ENCODE measurements around the gene LIPC. TPM values are rescaled to one million over a fixed set of nuclear protein-coding genes. Genes with fewer than 3 reads are reported as not detected.

The LIPC gene
- total and polyA plus RNA-seq, 9 of the 15 experiments (the other 6 are each of a cell fraction or from before 2014, with no cell fraction given), result 0.07 to 0.41 (median 0.11) TPM; not detected in 2

DNA sequence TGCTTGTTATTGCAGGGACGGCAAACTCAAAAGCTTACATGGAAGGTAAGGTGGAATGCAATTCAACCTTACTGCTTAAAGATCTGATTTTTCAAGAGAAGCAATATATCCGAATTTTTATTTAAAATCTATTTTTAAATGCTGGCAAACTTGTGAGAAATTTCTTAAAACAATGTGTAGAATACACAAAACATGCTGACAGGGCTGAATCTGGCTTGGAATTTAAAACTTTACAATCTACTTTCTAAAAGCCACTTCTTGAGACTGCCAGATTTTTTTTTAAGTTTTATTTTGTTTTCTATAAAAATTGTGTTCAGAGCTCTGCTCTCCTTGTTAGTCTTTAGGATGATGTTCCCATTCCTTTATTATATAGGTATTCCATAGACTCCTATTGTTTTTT, 171.0 kb downstream of the LIPC start:
- intact Hi-C loops (cut with micrococcal nuclease) (no loop called here), in situ Hi-C loops (cut with MboI) (no loop called here)
- no TSS peak for BruUV-seq (replicated peaks)
- H3K27ac ChIP-seq (ENCODE audit: extremely low read depth, low read depth, low read length), result no peak overlapping the region
- CTCF ChIA-PET (ENCODE audit: low intra/inter-chr PET ratio), result no interaction called here
- H3K36me3 ChIP-seq (ENCODE audit: control insufficient read depth, insufficient read depth, low read length), result peaks cover 18% of the 10 kb centered on the region
- WGBS (ENCODE audit: insufficient coverage, low coverage, missing lambda C conversion rate), result 54% methylated on average over 2 of the region's 2 CpGs
- ATAC-seq (no peak), DNase-seq (ENCODE audit: extremely low read depth in 1 of 4, low spot score in 3 of 4) (no peak), FAIRE-seq (no peak)
- H3K9me1 ChIP-seq (ENCODE audit: control insufficient read depth, insufficient read depth, low read length), result no peaks in the 10 kb centered on the region
- no peaks in the 10 kb centered on the region for H4K20me1 ChIP-seq (replicated peaks; ENCODE audit: control insufficient read depth, insufficient read depth, low read length)
- H3K27me3 ChIP-seq (ENCODE audit: control insufficient read depth in 2 of 2, insufficient read depth in 2 of 2, low read length in 2 of 2), result no peaks in the 10 kb centered on the region
- H3K9ac ChIP-seq (ENCODE audit: insufficient read depth in 1 of 2, low read depth in 2 of 2, low read length in 2 of 2), result no peak overlapping the region
- POLR2A ChIA-PET, result no interaction called here
- no peaks in the 10 kb centered on the region for H3K79me2 ChIP-seq (ENCODE audit: control insufficient read depth, insufficient read depth, low read length)
- no peaks in the 10 kb centered on the region for H3K4me1 ChIP-seq (replicated peaks in 1 of 2; ENCODE audit: control insufficient read depth in 2 of 2, insufficient read depth in 2 of 2, low read length in 2 of 2)
- H2AFZ ChIP-seq (ENCODE audit: low read depth, low read length), result no peak overlapping the region
- H3K9me3 ChIP-seq (replicated peaks; ENCODE audit: control insufficient read depth, insufficient read depth, low read depth, low read length), result no peaks in the 10 kb centered on the region
- no peak for TF ChIP-seq ZNF589 (CRISPR knock-in tag; IDR thresholded peaks at IDR 0.05; ENCODE audit: low read depth)
- TF ChIP-seq MAFG (tag; conservative IDR thresholded peaks at IDR 0.05), result peak; percentile 45
- TF ChIP-seq TSC22D4 (tag; IDR thresholded peaks at IDR 0.05), result no peak
- TF ChIP-seq MAFF (IDR thresholded peaks at IDR 0.05; ENCODE audit: low read length), result peak; percentile 58; the same call in 1 of the 2 replicates
- TF ChIP-seq HSF4 (CRISPR knock-in tag; IDR thresholded peaks at IDR 0.05; ENCODE audit: borderline replicate concordance), result no peak
- TF ChIP-seq TCF7L2 (IDR thresholded peaks at IDR 0.05; ENCODE audit: low read depth, low read length), result no peak
- no peak for TF ChIP-seq NBN (IDR thresholded peaks at IDR 0.05; ENCODE audit: low read depth)
- TF ChIP-seq ZNF316 (IDR thresholded peaks at IDR 0.05), result peak; percentile 71
- no peak for TF ChIP-seq SRF (CRISPR knock-in tag; IDR thresholded peaks at IDR 0.05)
- no peak for TF ChIP-seq CBX1 (IDR thresholded peaks at IDR 0.05; ENCODE audit: low read depth)
- TF ChIP-seq ZNF174 (CRISPR knock-in tag; IDR thresholded peaks at IDR 0.05), result no peak
- TF ChIP-seq ZNF217 (CRISPR knock-in tag; IDR thresholded peaks at IDR 0.05), result no peak
- TF ChIP-seq, protein P1, sequence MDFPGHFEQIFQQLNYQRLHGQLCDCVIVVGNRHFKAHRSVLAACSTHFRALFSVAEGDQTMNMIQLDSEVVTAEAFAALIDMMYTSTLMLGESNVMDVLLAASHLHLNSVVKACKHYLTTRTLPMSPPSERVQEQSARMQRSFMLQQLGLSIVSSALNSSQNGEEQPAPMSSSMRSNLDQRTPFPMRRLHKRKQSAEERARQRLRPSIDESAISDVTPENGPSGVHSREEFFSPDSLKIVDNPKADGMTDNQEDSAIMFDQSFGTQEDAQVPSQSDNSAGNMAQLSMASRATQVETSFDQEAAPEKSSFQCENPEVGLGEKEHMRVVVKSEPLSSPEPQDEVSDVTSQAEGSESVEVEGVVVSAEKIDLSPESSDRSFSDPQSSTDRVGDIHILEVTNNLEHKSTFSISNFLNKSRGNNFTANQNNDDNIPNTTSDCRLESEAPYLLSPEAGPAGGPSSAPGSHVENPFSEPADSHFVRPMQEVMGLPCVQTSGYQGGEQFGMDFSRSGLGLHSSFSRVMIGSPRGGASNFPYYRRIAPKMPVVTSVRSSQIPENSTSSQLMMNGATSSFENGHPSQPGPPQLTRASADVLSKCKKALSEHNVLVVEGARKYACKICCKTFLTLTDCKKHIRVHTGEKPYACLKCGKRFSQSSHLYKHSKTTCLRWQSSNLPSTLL (IDR thresholded peaks at IDR 0.05), result no peak
- TF ChIP-seq ZBTB43 (CRISPR knock-in tag; IDR thresholded peaks at IDR 0.05), result no peak
- no peak for TF ChIP-seq NR1H2 (CRISPR knock-in tag; IDR thresholded peaks at IDR 0.05)
- peak; percentile 49; the same call in 1 of the 2 replicates for TF ChIP-seq C11orf30 (IDR thresholded peaks at IDR 0.05; ENCODE audit: low read depth)
- no peak for TF ChIP-seq EGR1 (conservative IDR thresholded peaks at IDR 0.05)
- TF ChIP-seq RBM34 (IDR thresholded peaks at IDR 0.05; ENCODE audit: borderline replicate concordance, insufficient read depth, low read length), result no peak
- TF ChIP-seq NR2C2 (CRISPR knock-in tag; IDR thresholded peaks at IDR 0.05), result no peak
- no peak for TF ChIP-seq NR2C2 (tag; IDR thresholded peaks at IDR 0.05)
- TF ChIP-seq ZNF23 (CRISPR knock-in tag; IDR thresholded peaks at IDR 0.05), result no peak
- no peak for TF ChIP-seq BCL6 (CRISPR knock-in tag; IDR thresholded peaks at IDR 0.05)
- no peak overlapping the region for H3K4me2 ChIP-seq (ENCODE audit: insufficient read depth, low read length)
- no peak overlapping the region for H3K4me3 ChIP-seq
